Measurements from ENCODE around the gene PGC.

PGC gene

DNA sequence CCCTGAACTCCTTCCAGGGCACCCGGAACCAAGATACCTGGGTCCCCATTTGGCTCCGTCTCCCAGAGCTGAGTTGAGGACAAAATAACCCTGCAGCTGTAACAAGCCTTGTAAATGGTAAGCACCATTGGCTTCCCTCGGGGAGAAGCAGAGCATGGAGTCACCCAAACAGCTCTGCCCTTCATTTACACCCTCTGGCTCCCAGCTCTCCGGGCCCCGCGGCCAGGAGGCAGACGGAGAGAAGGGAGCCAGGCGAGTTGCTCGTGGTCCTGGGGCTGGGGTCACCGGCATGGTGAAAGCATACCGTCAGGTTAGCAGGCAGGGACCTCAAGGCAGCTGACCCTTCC is 13.9 kb downstream of the PGC start:
- H3K4me2 ChIP-seq (ENCODE audit: low read length): peak overlapping the region; percentile 97
- H3K9ac ChIP-seq (ENCODE audit: low read length): peak overlapping the region; percentile 99
- H3K27me3 ChIP-seq (ENCODE audit: low read depth, low read length): no peaks in the 10 kb centered on the region
- H3K79me2 ChIP-seq (ENCODE audit: low read length): peaks cover 56% of the 10 kb centered on the region
- H4K20me1 ChIP-seq (ENCODE audit: insufficient read depth, low read length): peaks cover 31% of the 10 kb centered on the region
- H3K4me1 ChIP-seq (ENCODE audit: low read length): peaks cover 45% of the 10 kb centered on the region
- TF ChIP-seq, protein P1, sequence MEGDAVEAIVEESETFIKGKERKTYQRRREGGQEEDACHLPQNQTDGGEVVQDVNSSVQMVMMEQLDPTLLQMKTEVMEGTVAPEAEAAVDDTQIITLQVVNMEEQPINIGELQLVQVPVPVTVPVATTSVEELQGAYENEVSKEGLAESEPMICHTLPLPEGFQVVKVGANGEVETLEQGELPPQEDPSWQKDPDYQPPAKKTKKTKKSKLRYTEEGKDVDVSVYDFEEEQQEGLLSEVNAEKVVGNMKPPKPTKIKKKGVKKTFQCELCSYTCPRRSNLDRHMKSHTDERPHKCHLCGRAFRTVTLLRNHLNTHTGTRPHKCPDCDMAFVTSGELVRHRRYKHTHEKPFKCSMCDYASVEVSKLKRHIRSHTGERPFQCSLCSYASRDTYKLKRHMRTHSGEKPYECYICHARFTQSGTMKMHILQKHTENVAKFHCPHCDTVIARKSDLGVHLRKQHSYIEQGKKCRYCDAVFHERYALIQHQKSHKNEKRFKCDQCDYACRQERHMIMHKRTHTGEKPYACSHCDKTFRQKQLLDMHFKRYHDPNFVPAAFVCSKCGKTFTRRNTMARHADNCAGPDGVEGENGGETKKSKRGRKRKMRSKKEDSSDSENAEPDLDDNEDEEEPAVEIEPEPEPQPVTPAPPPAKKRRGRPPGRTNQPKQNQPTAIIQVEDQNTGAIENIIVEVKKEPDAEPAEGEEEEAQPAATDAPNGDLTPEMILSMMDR (IDR thresholded peaks at IDR 0.05; ENCODE audit: low read depth, low read length): no peak
- no peak for TF ChIP-seq EZH2phosphoT487 (IDR thresholded peaks at IDR 0.05; ENCODE audit: low read depth)
- peak overlapping the region; percentile 86 for H3K4me3 ChIP-seq (ENCODE audit: low read length)
- no peaks in the 10 kb centered on the region for H3K9me3 ChIP-seq (ENCODE audit: insufficient read depth, low read length)
- peak overlapping the region; percentile 96 for H3K27ac ChIP-seq (ENCODE audit: low read length)
- peaks cover 38% of the 10 kb centered on the region for H3K36me3 ChIP-seq (replicated peaks; ENCODE audit: low read depth, low read length)
- no peak overlapping the region for H2AFZ ChIP-seq (ENCODE audit: low read depth, low read length)

DNA sequence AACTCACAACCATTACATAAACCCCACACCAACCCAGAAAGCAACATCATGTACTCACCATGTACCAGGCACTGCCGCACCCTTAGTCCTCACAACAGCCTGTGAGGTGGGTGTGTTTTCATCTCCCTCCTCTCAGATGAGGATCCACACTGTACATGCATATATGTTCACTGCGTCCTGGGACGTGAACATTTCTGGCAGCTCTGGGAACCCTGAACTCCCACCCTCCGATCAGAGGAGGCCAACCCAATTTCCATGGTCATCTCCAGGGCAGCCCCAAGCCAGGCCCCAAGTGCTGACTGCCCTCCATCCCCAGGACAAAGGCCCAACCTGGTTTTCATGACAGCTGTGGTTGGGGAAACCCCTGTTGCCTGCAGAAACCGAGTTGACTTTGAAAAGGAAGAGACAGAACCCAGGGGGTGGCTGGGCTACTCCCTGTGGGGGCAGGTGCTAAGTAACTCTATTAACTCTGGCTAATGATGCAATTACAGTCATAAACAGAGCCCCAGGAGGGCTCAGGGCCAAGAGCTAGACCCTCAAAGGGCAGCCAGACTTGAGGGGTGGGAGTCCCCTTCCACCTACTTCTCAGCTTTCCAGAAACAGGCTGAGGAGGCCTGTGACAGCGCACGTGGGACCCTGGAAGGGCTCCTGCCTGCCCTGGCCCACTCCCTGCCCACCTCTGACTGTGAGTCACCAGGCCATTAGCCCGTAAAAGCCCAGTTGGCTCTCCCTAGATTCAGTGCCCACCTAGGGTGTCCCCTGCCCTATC is 14.4 kb downstream of the PGC start:
- Histone ChIP-seq H3K4me3 (ENCODE audit: low read length) (peak overlapping the region; percentile 86), H3K4me1 (ENCODE audit: low read length) (peaks cover 45% of the 10 kb centered on the region), H3K9me3 (ENCODE audit: insufficient read depth, low read length) (no peaks in the 10 kb centered on the region), H3K79me2 (ENCODE audit: low read length) (peaks cover 61% of the 10 kb centered on the region), H3K27ac (ENCODE audit: low read length) (peak overlapping the region; percentile 96), H3K27me3 (ENCODE audit: low read depth, low read length) (no peaks in the 10 kb centered on the region), H3K9ac (ENCODE audit: low read length) (peak overlapping the region; percentile 99), H3K36me3 (replicated peaks; ENCODE audit: low read depth, low read length) (peaks cover 42% of the 10 kb centered on the region), H3K4me2 (ENCODE audit: low read length) (peak overlapping the region; percentile 97), H2AFZ (ENCODE audit: low read depth, low read length) (no peak overlapping the region), H4K20me1 (ENCODE audit: insufficient read depth, low read length) (peaks cover 37% of the 10 kb centered on the region)
- no peak for TF ChIP-seq EZH2phosphoT487 (IDR thresholded peaks at IDR 0.05; ENCODE audit: low read depth)
- TF ChIP-seq, protein P1 (IDR thresholded peaks at IDR 0.05; ENCODE audit: low read depth, low read length): no peak

DNA sequence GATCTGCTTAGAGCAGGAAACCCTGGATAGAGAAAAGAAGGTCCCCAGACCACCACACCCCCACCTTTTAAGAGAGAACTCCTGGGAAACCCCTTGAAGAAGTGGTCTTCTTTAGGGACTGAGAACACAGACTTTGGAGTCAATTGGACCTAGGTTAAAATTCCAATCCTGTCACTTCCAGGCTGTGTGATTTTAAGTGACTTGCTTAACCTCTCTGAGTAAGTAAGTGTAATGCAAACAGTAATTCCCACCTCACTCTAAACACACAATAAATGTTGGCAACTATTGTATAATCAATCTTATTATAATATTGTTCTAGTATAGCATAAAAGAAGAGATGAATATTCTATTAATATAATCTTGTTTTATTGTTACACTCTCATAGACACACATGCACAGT is 15.0 kb downstream of the PGC start:
- peak overlapping the region; percentile 97 for H3K4me2 ChIP-seq (ENCODE audit: low read length)

DNA sequence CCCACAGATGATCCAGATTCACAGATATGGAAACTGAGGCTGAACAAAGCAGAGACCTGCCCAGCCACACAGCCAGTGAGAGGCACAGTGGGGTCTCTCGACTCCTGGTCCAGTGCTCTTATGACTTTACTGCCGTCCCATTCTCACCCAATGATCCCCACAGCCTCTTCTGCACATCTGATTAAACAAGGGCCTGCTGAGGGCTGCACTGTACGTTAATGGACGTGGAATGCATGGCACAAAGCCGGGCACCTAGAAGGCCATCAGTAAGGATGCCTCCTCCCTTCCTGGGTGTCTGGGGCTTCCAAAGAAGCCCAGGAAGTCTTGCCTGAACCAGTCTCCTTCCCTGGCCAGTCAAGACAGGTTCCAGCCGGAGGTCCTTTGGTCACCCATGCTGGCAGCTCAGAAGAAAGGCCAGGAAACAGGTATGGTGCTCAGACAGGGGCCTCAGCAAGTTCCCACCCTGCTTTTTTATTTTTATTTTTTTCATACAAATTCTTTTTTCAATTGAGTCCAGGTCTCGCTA is 15.6 kb downstream of the PGC start:
- H3K36me3 ChIP-seq (replicated peaks; ENCODE audit: low read depth, low read length): peaks cover 47% of the 10 kb centered on the region
- H3K9me3 ChIP-seq (ENCODE audit: insufficient read depth, low read length): no peaks in the 10 kb centered on the region
- H3K27me3 ChIP-seq (ENCODE audit: low read depth, low read length): no peaks in the 10 kb centered on the region
- H3K4me3 ChIP-seq (ENCODE audit: low read length): peak overlapping the region; percentile 86
- no peak overlapping the region for H2AFZ ChIP-seq (ENCODE audit: low read depth, low read length)
- H4K20me1 ChIP-seq (ENCODE audit: insufficient read depth, low read length): peaks cover 48% of the 10 kb centered on the region
- TF ChIP-seq EZH2phosphoT487 (IDR thresholded peaks at IDR 0.05; ENCODE audit: low read depth): no peak
- TF ChIP-seq, protein P1 (IDR thresholded peaks at IDR 0.05; ENCODE audit: low read depth, low read length): no peak
- H3K27ac ChIP-seq (ENCODE audit: low read length): peak overlapping the region; percentile 96
- H3K9ac ChIP-seq (ENCODE audit: low read length): peak overlapping the region; percentile 99
- H3K4me2 ChIP-seq (ENCODE audit: low read length): peak overlapping the region; percentile 97
- H3K79me2 ChIP-seq (ENCODE audit: low read length): peaks cover 73% of the 10 kb centered on the region
- H3K4me1 ChIP-seq (ENCODE audit: low read length): peaks cover 45% of the 10 kb centered on the region

More for the DNA sequence above, 15.0 kb downstream of the PGC start:
- Histone ChIP-seq H2AFZ (ENCODE audit: low read depth, low read length) (no peak overlapping the region), H4K20me1 (ENCODE audit: insufficient read depth, low read length) (peaks cover 43% of the 10 kb centered on the region), H3K27ac (ENCODE audit: low read length) (peak overlapping the region; percentile 96), H3K4me3 (ENCODE audit: low read length) (peak overlapping the region; percentile 86), H3K36me3 (replicated peaks; ENCODE audit: low read depth, low read length) (peaks cover 44% of the 10 kb centered on the region), H3K27me3 (ENCODE audit: low read depth, low read length) (no peaks in the 10 kb centered on the region), H3K9ac (ENCODE audit: low read length) (peak overlapping the region; percentile 99), H3K9me3 (ENCODE audit: insufficient read depth, low read length) (no peaks in the 10 kb centered on the region), H3K4me1 (ENCODE audit: low read length) (peaks cover 45% of the 10 kb centered on the region), H3K79me2 (ENCODE audit: low read length) (peaks cover 68% of the 10 kb centered on the region)
- no peak for TF ChIP-seq EZH2phosphoT487 (IDR thresholded peaks at IDR 0.05; ENCODE audit: low read depth)
- TF ChIP-seq, protein P1 (IDR thresholded peaks at IDR 0.05; ENCODE audit: low read depth, low read length): no peak
